Measurements from ENCODE around the gene TBC1D9B.

TBC1D9B gene

GRCh38 chr5:179914032-179914755 lies 6.5 kb upstream of the TBC1D9B start:
- Histone ChIP-seq H3K4me3 (ENCODE audit: low read depth, low read length) (no peak overlapping the region), H3K27me3 (replicated peaks) (no peaks in the 10 kb centered on the region), H3K36me3 (replicated peaks) (no peaks in the 10 kb centered on the region), H3K27ac (no peak overlapping the region)
- peak; percentile 18 for DNase-seq
- no peak for TF ChIP-seq CTCF (IDR thresholded peaks at IDR 0.05; ENCODE audit: low read depth, low read length, missing control alignments)
- in situ Hi-C loops (cut with HindIII; ENCODE audit: low pct_ligation_motif_present, low sequenced_read_pairs): no loop called here

- no peaks in the 10 kb centered on the region for H3K36me3 ChIP-seq (replicated peaks)
Observed at GRCh38 chr5:179913461-179913860, 5.8 kb upstream of the TBC1D9B start.

GRCh38 chr5:179912951-179913350 lies 5.3 kb upstream of the TBC1D9B start:
- Histone ChIP-seq H3K27ac (no peak overlapping the region), H3K4me3 (ENCODE audit: low read depth, low read length) (no peak overlapping the region), H3K36me3 (replicated peaks) (no peaks in the 10 kb centered on the region), H3K27me3 (replicated peaks) (no peaks in the 10 kb centered on the region)
- no peak for TF ChIP-seq CTCF (IDR thresholded peaks at IDR 0.05; ENCODE audit: low read depth, low read length, missing control alignments)
- in situ Hi-C loops (cut with HindIII; ENCODE audit: low pct_ligation_motif_present, low sequenced_read_pairs): no loop called here
- DNase-seq: no peak

More at GRCh38 chr5:179913461-179913860, 5.8 kb upstream of the TBC1D9B start:
- Histone ChIP-seq H3K27me3 (replicated peaks) (no peaks in the 10 kb centered on the region), H3K4me3 (ENCODE audit: low read depth, low read length) (no peak overlapping the region), H3K27ac (no peak overlapping the region)
- no peak for TF ChIP-seq CTCF (IDR thresholded peaks at IDR 0.05; ENCODE audit: low read depth, low read length, missing control alignments)
- no peak for DNase-seq
- in situ Hi-C loops (cut with HindIII; ENCODE audit: low pct_ligation_motif_present, low sequenced_read_pairs): no loop called here

GRCh38 chr5:179912386-179912785 lies 4.7 kb upstream of the TBC1D9B start:
- in situ Hi-C loops (cut with HindIII; ENCODE audit: low pct_ligation_motif_present, low sequenced_read_pairs): no loop called here
- Histone ChIP-seq H3K4me3 (ENCODE audit: low read depth, low read length) (no peak overlapping the region), H3K27me3 (replicated peaks) (no peaks in the 10 kb centered on the region), H3K27ac (no peak overlapping the region), H3K36me3 (replicated peaks) (no peaks in the 10 kb centered on the region)
- no peak for TF ChIP-seq CTCF (IDR thresholded peaks at IDR 0.05; ENCODE audit: low read depth, low read length, missing control alignments)
- no peak for DNase-seq

GRCh38 chr5:179909224-179909623 lies 1.5 kb upstream of the TBC1D9B start:
- no peak for TF ChIP-seq CTCF (IDR thresholded peaks at IDR 0.05; ENCODE audit: low read depth, low read length, missing control alignments)

GRCh38 chr5:179908528-179908927 lies 831 bp upstream of the TBC1D9B start:
- TF ChIP-seq CTCF (IDR thresholded peaks at IDR 0.05; ENCODE audit: low read depth, low read length, missing control alignments): peak; percentile 45

More at GRCh38 chr5:179909224-179909623, 1.5 kb upstream of the TBC1D9B start:
- H3K27ac ChIP-seq: no peak overlapping the region
- in situ Hi-C loops (cut with HindIII; ENCODE audit: low pct_ligation_motif_present, low sequenced_read_pairs): no loop called here
- DNase-seq: no peak
- no peaks in the 10 kb centered on the region for H3K27me3 ChIP-seq (replicated peaks)
- H3K4me3 ChIP-seq (ENCODE audit: low read depth, low read length): no peak overlapping the region
- peaks cover 3% of the 10 kb centered on the region for H3K36me3 ChIP-seq (replicated peaks)

More at GRCh38 chr5:179908528-179908927, 831 bp upstream of the TBC1D9B start:
- no peak overlapping the region for H3K27ac ChIP-seq
- H3K4me3 ChIP-seq (ENCODE audit: low read depth, low read length): no peak overlapping the region
- in situ Hi-C loops (cut with HindIII; ENCODE audit: low pct_ligation_motif_present, low sequenced_read_pairs): no loop called here
- DNase-seq: no peak
- no peaks in the 10 kb centered on the region for H3K27me3 ChIP-seq (replicated peaks)
- H3K36me3 ChIP-seq (replicated peaks): peaks cover 7% of the 10 kb centered on the region

Measured in brain microvascular endothelial cell (primary cell).